ENCODE measurements around the gene KHK. TPM values are rescaled to one million over a fixed set of nuclear protein-coding genes. Genes with fewer than 3 reads are reported as not detected.

Gene KHK
- total RNA-seq, 2 experiments from 2014 or later: 9.7 to 10.6 TPM

GRCh38 chr2:27085673-27086089 is 891 bp upstream of the KHK start:
- ChIA-PET POLR2A (no interaction called here), CTCF (interaction anchor here (1.0 to 4.6 kb wide), 6 partner anchors 14 to 181 kb away, joined by 3 to 21 read pairs (median 9); partner anchors contain the start of genes AGBL5 and OST4)
- Mint-ChIP-seq H3K4me3 (peak overlapping the region; percentile 61), H3K27me3 (no peaks in the 10 kb centered on the region), H3K27ac (peak overlapping the region; percentile 76), H3K36me3 (ENCODE audit: low read depth) (no peaks in the 10 kb centered on the region), H3K9me3 (no peaks in the 10 kb centered on the region), H3K4me1 (peaks cover 51% of the 10 kb centered on the region)
- peak; percentile 31 for DNase-seq

DNA sequence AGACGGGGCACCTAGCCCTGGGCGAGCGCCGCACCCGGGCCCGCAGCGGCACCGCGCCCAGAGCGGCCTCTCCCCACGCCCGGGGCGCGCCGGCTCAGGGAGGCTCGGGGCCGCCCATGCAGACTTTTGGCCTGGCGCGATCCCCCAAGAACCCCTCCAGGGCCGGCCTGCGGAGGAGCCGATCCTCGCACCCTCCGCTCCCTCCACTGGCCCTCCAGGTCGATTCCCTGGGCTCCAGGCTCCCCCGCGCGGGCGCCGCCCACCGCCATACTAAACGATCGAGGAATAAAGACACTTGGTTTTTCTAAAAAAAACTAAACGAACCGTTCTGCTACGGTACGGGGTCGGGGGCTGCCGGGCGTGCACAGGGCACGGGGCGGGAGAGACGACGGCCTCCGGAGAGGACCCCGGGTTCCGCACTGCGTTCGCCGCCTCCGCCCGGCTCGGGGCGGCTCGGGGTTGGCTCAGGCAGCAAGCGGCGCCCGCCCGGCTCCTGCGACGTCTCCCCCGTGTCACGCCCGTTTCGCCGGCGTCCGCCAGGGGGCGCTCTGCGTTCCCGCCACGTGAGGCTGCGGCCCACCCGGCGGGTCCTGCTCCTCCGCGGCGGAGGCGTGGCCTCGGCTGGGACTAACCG is 365 bp upstream of the KHK start:
- DNase-seq: peak; percentile 95
- peak overlapping the region; percentile 90 for H3K27ac Mint-ChIP-seq
- peaks cover 46% of the 10 kb centered on the region for H3K4me1 Mint-ChIP-seq
- no peaks in the 10 kb centered on the region for H3K9me3 Mint-ChIP-seq
- H3K27me3 Mint-ChIP-seq: no peaks in the 10 kb centered on the region
- peak overlapping the region; percentile 79 for H3K4me3 Mint-ChIP-seq
- H3K36me3 Mint-ChIP-seq (ENCODE audit: low read depth): no peaks in the 10 kb centered on the region
- ChIA-PET POLR2A (interaction anchor here (1.0 kb wide), 1 partner anchor 18 kb away, joined by 3 read pairs; no protein-coding TSS in a partner anchor), CTCF (interaction anchor here (0.9 to 4.6 kb wide), 10 partner anchors 12 to 212 kb away, joined by 3 to 21 read pairs (median 4); partner anchors contain the start of genes AGBL5 and OST4)

DNA sequence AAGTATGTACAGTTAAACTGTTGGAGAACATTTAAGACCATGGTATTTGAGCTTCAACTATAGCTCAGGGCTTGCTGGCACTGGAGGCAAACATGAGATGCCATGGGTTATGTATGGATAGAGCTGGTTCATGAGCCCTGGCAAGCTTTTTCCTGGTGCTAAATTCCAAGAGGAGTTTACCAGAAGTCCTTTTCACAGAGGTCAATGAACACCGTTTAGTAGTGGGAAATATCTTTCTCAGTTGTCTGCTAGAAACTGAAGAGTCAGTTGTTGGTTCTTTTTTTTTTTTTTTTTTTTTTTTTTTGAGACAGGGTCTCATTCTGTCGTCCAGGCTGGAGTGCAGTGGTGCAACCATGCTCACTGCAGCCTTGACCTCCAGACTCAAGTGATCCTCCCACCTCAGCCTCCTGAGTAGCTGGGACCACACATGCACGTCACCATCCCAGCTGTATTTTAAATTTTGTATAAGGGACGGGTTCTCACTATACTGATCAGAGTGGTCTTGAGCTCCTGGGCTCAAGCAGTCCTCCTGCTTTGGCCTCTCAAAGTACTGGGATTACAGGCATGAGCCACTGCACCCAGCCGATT is 1.3 kb downstream of the KHK start:
- no peak for DNase-seq
- Mint-ChIP-seq H3K36me3 (ENCODE audit: low read depth) (no peaks in the 10 kb centered on the region), H3K9me3 (no peaks in the 10 kb centered on the region), H3K4me3 (peak overlapping the region; percentile 79), H3K27me3 (no peaks in the 10 kb centered on the region), H3K27ac (no peak overlapping the region), H3K4me1 (peaks cover 41% of the 10 kb centered on the region)
- POLR2A ChIA-PET: no interaction called here
- CTCF ChIA-PET: interaction anchor here (1.0 to 4.4 kb wide), 6 partner anchors 12 to 235 kb away, joined by 3 to 21 read pairs (median 6); partner anchors contain the start of genes MPV17, OST4 and PREB

DNA sequence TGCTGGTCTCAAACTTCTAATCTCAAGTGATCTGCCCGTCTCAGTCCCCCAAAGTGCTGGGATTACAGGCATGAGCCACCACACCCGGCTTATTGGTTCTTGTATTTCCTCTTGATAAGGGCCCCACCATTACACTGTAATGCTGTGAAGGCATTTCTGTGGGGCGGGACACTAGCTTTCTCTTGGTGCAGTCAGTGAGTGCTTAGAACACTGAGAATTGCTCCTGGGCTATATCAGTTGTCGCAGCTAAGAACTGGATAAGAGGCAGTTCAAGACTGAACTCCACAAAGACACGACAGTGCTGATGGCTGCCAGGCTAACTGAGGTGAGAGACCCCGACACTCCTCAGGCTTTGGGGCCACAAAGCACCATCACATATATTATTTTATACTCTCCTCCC is 2.1 kb downstream of the KHK start:
- CTCF ChIA-PET: interaction anchor here (1.0 to 4.4 kb wide), 6 partner anchors 11 to 234 kb away, joined by 3 to 21 read pairs (median 5); partner anchors contain the start of genes MPV17, OST4, PREB and TMEM214
- POLR2A ChIA-PET: no interaction called here

GRCh38 chr2:27089111-27089954 is 2.8 kb downstream of the KHK start:
- Mint-ChIP-seq H3K27ac (no peak overlapping the region), H3K4me3 (no peak overlapping the region), H3K4me1 (peaks cover 36% of the 10 kb centered on the region), H3K36me3 (ENCODE audit: low read depth) (no peaks in the 10 kb centered on the region), H3K27me3 (no peaks in the 10 kb centered on the region), H3K9me3 (no peaks in the 10 kb centered on the region)
- ChIA-PET CTCF (interaction anchor here (0.7 to 1.8 kb wide), 7 partner anchors 10 to 1259 kb away, joined by 3 to 5 read pairs (median 3); partner anchors contain the start of genes OST4 and TMEM214), POLR2A (interaction anchor here (0.7 kb wide), 1 partner anchor 205 kb away, joined by 3 read pairs; no protein-coding TSS in a partner anchor)
- DNase-seq: no peak

More for the DNA sequence above, 2.1 kb downstream of the KHK start:
- no peak for DNase-seq
- Mint-ChIP-seq H3K9me3 (no peaks in the 10 kb centered on the region), H3K4me1 (peaks cover 40% of the 10 kb centered on the region), H3K27ac (no peak overlapping the region), H3K27me3 (no peaks in the 10 kb centered on the region), H3K4me3 (no peak overlapping the region), H3K36me3 (ENCODE audit: low read depth) (no peaks in the 10 kb centered on the region)

DNA sequence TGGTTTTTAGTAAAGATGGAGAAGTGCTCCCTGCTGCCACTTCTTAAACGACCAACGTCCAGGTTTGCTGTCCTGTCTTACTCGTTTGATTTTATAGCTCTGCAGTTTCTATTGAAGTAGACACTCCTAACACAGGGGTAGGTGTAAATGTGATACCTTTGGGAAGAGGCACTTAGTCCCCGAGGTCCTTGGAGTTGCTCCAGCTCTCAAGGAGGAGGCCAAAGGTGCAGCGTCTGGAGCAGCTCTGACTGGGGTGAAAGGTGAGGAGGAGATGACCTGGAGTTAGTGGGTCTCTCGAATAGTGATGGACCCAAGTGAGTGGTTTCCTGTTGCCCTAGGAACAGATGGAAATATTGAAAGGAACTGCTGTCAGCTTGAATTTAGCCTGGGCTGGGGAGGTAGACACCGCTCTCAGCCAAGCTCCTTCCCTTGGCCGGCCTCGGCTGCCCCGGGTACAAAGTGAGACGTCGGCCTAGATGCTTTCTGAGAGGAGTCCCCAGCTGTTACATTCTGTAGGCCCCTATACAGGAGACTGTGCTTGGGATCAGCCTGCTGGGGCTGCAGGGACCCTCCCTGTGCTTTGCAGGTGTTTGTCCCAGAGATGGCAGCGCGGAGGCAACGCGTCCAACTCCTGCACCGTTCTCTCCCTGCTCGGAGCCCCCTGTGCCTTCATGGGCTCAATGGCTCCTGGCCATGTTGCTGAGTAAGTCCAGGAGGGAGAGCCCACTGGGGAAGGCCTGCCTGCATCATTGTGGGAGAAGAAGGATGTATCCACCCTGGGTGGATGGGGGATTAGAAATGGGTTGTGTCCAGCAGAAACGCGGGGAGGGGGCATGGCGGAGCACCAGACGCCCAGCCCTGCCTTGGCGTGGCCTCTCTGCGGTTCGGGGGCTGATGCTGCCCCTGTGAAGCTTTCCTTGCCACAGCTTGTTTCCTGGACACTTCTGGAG is 5.4 kb downstream of the KHK start:
- peaks cover 37% of the 10 kb centered on the region for H3K4me1 Mint-ChIP-seq
- POLR2A ChIA-PET: no interaction called here
- H3K27me3 Mint-ChIP-seq: no peaks in the 10 kb centered on the region
- no peak overlapping the region for H3K4me3 Mint-ChIP-seq
- H3K9me3 Mint-ChIP-seq: no peaks in the 10 kb centered on the region
- no peak overlapping the region for H3K27ac Mint-ChIP-seq
- CTCF ChIA-PET: interaction anchor here (0.9 to 1.9 kb wide), 2 partner anchors 195 to 211 kb away, joined by 3 to 4 read pairs; no protein-coding TSS in a partner anchor
- DNase-seq: no peak
- no peaks in the 10 kb centered on the region for H3K36me3 Mint-ChIP-seq (ENCODE audit: low read depth)

- Mint-ChIP-seq H3K4me3 (no peak overlapping the region), H3K27ac (no peak overlapping the region), H3K36me3 (ENCODE audit: low read depth) (no peaks in the 10 kb centered on the region), H3K4me1 (peaks cover 28% of the 10 kb centered on the region), H3K9me3 (no peaks in the 10 kb centered on the region), H3K27me3 (no peaks in the 10 kb centered on the region)
- POLR2A ChIA-PET: no interaction called here
- CTCF ChIA-PET: interaction anchor here (1.1 to 1.9 kb wide), 4 partner anchors 9 to 210 kb away, joined by 3 to 6 read pairs (median 4); no protein-coding TSS in a partner anchor
- no peak for DNase-seq
Observed at GRCh38 chr2:27092696-27093429, 6.3 kb downstream of the KHK start.

DNA sequence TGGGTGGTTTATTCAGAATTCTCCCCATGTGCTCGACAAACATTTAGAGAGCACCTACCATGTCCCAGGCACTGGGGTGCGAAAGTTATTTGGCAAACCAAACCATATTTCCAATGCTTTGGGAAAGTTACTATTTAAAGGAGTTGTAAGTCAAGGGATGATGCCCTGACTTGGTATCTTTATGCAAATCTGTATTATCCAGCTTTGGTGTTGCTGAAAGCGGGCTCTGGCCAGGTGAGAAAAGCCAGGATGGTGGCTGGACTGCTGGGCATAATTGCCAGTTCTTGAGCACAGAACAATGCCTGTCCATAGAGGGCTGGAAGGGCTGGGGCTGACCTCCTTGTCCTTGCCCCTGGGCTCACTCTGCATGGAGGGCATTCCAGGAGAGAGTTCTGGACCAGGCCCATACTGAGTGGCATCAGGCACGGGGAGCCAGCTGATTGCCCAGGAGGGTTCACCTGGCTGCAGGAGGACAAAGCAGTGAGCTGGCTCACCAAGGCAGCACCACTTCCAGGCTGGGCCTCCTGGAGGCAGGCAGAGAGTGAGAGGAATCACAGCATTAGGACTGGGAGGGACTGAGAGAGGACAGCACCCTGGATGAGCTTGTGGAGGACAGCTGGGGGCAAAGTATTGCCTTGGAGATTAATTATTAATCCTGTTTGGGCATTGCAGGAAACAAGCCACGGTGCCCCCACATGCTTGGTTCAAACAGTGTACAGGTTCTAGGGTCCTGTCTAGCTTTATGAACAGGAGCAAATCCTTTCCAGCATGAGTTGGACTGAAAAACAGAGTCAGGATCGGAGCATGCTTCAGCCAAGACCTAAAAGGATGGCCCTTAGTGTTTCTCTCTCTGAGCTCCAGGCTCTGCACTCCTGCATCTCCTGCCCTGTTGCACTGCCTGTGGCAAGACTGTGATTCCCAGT is 7.1 kb downstream of the KHK start:
- no peaks in the 10 kb centered on the region for H3K9me3 Mint-ChIP-seq
- DNase-seq: no peak
- no peaks in the 10 kb centered on the region for H3K36me3 Mint-ChIP-seq (ENCODE audit: low read depth)
- H3K27ac Mint-ChIP-seq: no peak overlapping the region
- ChIA-PET POLR2A (no interaction called here), CTCF (interaction anchor here (1.1 to 1.5 kb wide), 3 partner anchors 10 to 186 kb away, joined by 3 to 6 read pairs (median 4); no protein-coding TSS in a partner anchor)
- H3K27me3 Mint-ChIP-seq: no peaks in the 10 kb centered on the region
- peaks cover 23% of the 10 kb centered on the region for H3K4me1 Mint-ChIP-seq
- H3K4me3 Mint-ChIP-seq: no peak overlapping the region

DNA sequence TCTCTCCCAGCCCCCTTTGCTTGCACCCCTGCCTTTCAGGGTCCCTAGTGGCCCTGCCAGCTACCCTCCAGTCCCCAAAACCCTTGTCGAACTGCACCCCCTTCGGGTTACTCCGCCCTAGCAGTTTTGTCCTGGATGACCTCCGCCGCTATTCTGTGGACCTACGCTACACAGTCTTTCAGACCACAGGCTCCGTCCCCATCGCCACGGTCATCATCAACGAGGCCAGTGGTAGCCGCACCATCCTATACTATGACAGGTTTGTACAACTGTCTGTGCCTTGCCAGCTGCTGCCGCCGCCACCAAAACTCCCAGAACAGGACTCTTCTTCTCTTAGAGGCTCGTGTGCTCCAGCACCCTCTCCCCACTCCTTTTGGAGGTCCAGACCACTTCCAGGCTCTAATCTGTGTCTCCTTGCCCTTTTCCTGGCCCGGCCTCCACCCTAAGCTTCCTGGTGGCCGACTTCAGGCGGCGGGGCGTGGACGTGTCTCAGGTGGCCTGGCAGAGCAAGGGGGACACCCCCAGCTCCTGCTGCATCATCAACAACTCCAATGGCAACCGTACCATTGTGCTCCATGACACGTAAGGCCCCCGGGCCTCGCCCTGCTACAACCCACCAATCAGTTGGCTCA is 7.9 kb downstream of the KHK start:
- POLR2A ChIA-PET: no interaction called here

DNA sequence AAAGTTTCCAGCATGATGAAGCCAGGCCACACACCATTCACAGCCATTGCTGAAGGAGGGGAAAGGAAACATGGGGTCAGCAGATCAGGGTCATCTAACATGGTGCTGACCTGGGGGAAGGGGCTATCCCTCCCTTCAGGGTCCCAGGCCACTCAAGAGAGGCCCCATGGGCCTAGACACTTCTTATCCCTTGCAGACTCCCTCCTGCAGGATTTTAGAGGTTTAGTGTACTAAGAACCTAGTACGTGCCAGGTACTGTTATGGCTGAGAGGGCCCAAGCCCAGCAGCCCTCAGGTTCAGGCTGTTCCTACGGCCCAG is 8.8 kb downstream of the KHK start:
- Mint-ChIP-seq H3K9me3 (no peaks in the 10 kb centered on the region), H3K4me1 (peaks cover 16% of the 10 kb centered on the region), H3K27ac (no peak overlapping the region), H3K27me3 (no peaks in the 10 kb centered on the region), H3K36me3 (ENCODE audit: low read depth) (no peaks in the 10 kb centered on the region), H3K4me3 (no peak overlapping the region)
- no peak for DNase-seq
- CTCF ChIA-PET: interaction anchor here (0.6 to 1.3 kb wide), 5 partner anchors 9 to 96 kb away, joined by 3 to 4 read pairs (median 4); no protein-coding TSS in a partner anchor
- POLR2A ChIA-PET: no interaction called here

More for the DNA sequence above, 7.9 kb downstream of the KHK start:
- Mint-ChIP-seq H3K9me3 (no peaks in the 10 kb centered on the region), H3K27ac (no peak overlapping the region), H3K4me1 (peaks cover 21% of the 10 kb centered on the region), H3K4me3 (no peak overlapping the region), H3K27me3 (no peaks in the 10 kb centered on the region), H3K36me3 (ENCODE audit: low read depth) (no peaks in the 10 kb centered on the region)
- no peak for DNase-seq
- CTCF ChIA-PET: interaction anchor here (0.6 to 1.5 kb wide), 4 partner anchors 10 to 133 kb away, joined by 3 to 4 read pairs (median 3); no protein-coding TSS in a partner anchor
